Neural progenitor cell (in vitro differentiated cells): Measurements from ENCODE around the gene PSMA1. TPM values are rescaled to one million over a fixed set of nuclear protein-coding genes. Genes with fewer than 3 reads are reported as not detected.
A peak's percentile ranks its signal among the peaks of the same experiment; 100 is the strongest.
"Not testable (repeated sequence)": the region's sequence is repeated elsewhere in the genome, so short reads cannot be mapped to it uniquely, and the experiment has no call there.

Experiments used
- DNase-seq: peaks from one replicate; pipeline ENCODE4 v3.0.0-alpha.2; 2016; ENCODE audit warnings: low spot score
- H2AFZ ChIP-seq: fragments of 200-600 bp; sonication (generic); replicated peaks from 2 replicates; pipeline ENCODE4 v1.6.1; 2016; ENCODE audit warnings: antibody characterized with exemption
- H3F3A ChIP-seq: fragments of 200-600 bp; sonication (generic); 2 replicates; pipeline ENCODE4 v1.6.1; 2016; ENCODE audit warnings: antibody characterized with exemption, low read depth
- H3K27ac ChIP-seq: fragments of 200-600 bp; sonication (generic); 2 replicates; pipeline ENCODE4 v1.5.1; 2016; ENCODE audit warnings: mild to moderate bottlenecking
- H3K27me3 ChIP-seq: fragments of 200-600 bp; sonication (generic); 2 replicates; pipeline ENCODE4 v1.6.1; 2016; ENCODE audit warnings: mild to moderate bottlenecking, moderate library complexity
- H3K36me3 ChIP-seq: fragments of 200-600 bp; sonication (generic); 2 replicates; pipeline ENCODE4 v1.5.1; 2016
- H3K4me1 ChIP-seq: fragments of 200-600 bp; sonication (generic); 2 replicates; pipeline ENCODE4 v1.6.1; 2016; ENCODE audit warnings: mixed run types
- H3K4me2 ChIP-seq: fragments of 200-600 bp; sonication (generic); 2 replicates; pipeline ENCODE4 v1.6.1; 2016
- H3K4me3 ChIP-seq: fragments of 200-600 bp; sonication (generic); 2 replicates; pipeline ENCODE4 v1.5.1; 2016
- H3K79me2 ChIP-seq: fragments of 200-600 bp; sonication (generic); 2 replicates; pipeline ENCODE4 v1.6.1; 2016; ENCODE audit warnings: low read depth
- H3K9ac ChIP-seq: fragments of 200-600 bp; sonication (generic); 2 replicates; pipeline ENCODE4 v1.6.1; 2016
- H3K9me3 ChIP-seq: fragments of 200-600 bp; sonication (generic); 2 replicates; pipeline ENCODE4 v1.5.1; 2016; ENCODE audit warnings: low read depth
- H4K20me1 ChIP-seq: fragments of 200-600 bp; sonication (generic); 2 replicates; pipeline ENCODE4 v1.6.1; 2016; ENCODE audit warnings: low read depth
- H3K27ac Mint-ChIP-seq: 3 replicates; pipeline ENCODE4 v1.8.0; 2021; ENCODE audit warnings: mixed read lengths
- H3K27me3 Mint-ChIP-seq: 2 replicates; pipeline ENCODE4 v1.8.0; 2022; ENCODE audit warnings: low read depth, mild to moderate bottlenecking, inconsistent platforms, moderate library complexity, mixed read lengths; ENCODE audit not compliant: insufficient read depth
- H3K36me3 Mint-ChIP-seq: 3 replicates; pipeline ENCODE4 v1.8.0; 2021; ENCODE audit warnings: mixed read lengths
- H3K4me1 Mint-ChIP-seq: 3 replicates; pipeline ENCODE4 v1.8.0; 2021; ENCODE audit warnings: mixed read lengths
- H3K4me3 Mint-ChIP-seq: 3 replicates; pipeline ENCODE4 v1.8.0; 2021; ENCODE audit warnings: mild to moderate bottlenecking, moderate library complexity, mixed read lengths
- H3K9me3 Mint-ChIP-seq: 3 replicates; pipeline ENCODE4 v1.8.0; 2020; ENCODE audit warnings: mixed read lengths
- EZH2 ChIP-seq: fragments of 200-600 bp; sonication (generic); IDR thresholded peaks from 2 replicates; pipeline ENCODE4 v1.6.1; 2017; ENCODE audit warnings: antibody characterized with exemption, mild to moderate bottlenecking, moderate library complexity
- EZH2phosphoT487 ChIP-seq: fragments of 200-600 bp; sonication (generic); IDR thresholded peaks from 2 replicates; pipeline ENCODE4 v1.6.1; 2017; ENCODE audit warnings: antibody characterized with exemption
- total RNA-seq: library from RNA; depleted of rRNA; stranded (reverse); fragments of >200 nt; gene quantifications from 2 replicates; pipeline ENCODE4 v1.2.3, GENCODE V29; 2015; ENCODE audit warnings: low replicate concordance
- TF ChIP-seq, protein P1 (sequence below): fragments of 200-600 bp; sonication (generic); IDR thresholded peaks from 2 replicates; pipeline ENCODE4 v1.5.1; 2017; ENCODE audit warnings: antibody characterized with exemption, mild to moderate bottlenecking

PSMA1 gene
- 192 and 271 TPM in 2 replicates for total RNA-seq

GRCh38 chr11:14519917-14520746, at the start of gene PSMA1:
Gene PSMA1 (minus strand): TSS chr11:14520386. CDS start chr11:14520299, 87 bp downstream.
- H3K27ac ChIP-seq, result peak within 1 kb of the TSS; percentile 53
- H4K20me1 ChIP-seq, result no peaks in the 10 kb centered on the region
- H3F3A ChIP-seq, result peaks cover 7% of the 10 kb centered on the region
- H3K9me3 ChIP-seq, result no peaks in the 10 kb centered on the region
- peak within 1 kb of the TSS; percentile 86 for H3K4me2 ChIP-seq
- no peak for TF ChIP-seq EZH2phosphoT487
- TF ChIP-seq EZH2, result no peak
- TF ChIP-seq, protein P1, sequence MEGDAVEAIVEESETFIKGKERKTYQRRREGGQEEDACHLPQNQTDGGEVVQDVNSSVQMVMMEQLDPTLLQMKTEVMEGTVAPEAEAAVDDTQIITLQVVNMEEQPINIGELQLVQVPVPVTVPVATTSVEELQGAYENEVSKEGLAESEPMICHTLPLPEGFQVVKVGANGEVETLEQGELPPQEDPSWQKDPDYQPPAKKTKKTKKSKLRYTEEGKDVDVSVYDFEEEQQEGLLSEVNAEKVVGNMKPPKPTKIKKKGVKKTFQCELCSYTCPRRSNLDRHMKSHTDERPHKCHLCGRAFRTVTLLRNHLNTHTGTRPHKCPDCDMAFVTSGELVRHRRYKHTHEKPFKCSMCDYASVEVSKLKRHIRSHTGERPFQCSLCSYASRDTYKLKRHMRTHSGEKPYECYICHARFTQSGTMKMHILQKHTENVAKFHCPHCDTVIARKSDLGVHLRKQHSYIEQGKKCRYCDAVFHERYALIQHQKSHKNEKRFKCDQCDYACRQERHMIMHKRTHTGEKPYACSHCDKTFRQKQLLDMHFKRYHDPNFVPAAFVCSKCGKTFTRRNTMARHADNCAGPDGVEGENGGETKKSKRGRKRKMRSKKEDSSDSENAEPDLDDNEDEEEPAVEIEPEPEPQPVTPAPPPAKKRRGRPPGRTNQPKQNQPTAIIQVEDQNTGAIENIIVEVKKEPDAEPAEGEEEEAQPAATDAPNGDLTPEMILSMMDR, result no peak
- H3K4me3 ChIP-seq, result peak within 1 kb of the TSS; percentile 90
- peak within 1 kb of the TSS; percentile 98 for H2AFZ ChIP-seq
- H3K9ac ChIP-seq, result peak within 1 kb of the TSS; percentile 92
- H3K4me1 ChIP-seq, result peaks cover 7% of the 10 kb centered on the region
- Mint-ChIP-seq H3K27ac (peak within 1 kb of the TSS; percentile 43), H3K4me1 (peaks cover 18% of the 10 kb centered on the region), H3K36me3 (peaks cover 10% of the 10 kb centered on the region), H3K4me3 (peak within 1 kb of the TSS; percentile 94), H3K9me3 (no peaks in the 10 kb centered on the region), H3K27me3 (no peaks in the 10 kb centered on the region)
- H3K27me3 ChIP-seq, result no peaks in the 10 kb centered on the region
- DNase-seq, result peak; percentile 97
- H3K79me2 ChIP-seq, result peaks cover 28% of the 10 kb centered on the region
- peaks cover 10% of the 10 kb centered on the region for H3K36me3 ChIP-seq

GRCh38 chr11:14569516-14569915, 49.3 kb upstream of the PSMA1 start:
- H3F3A ChIP-seq, H4K20me1 ChIP-seq, H3K79me2 ChIP-seq, H3K4me1 ChIP-seq, H3K4me2 ChIP-seq, H3K27me3 Mint-ChIP-seq, H3K4me3 Mint-ChIP-seq, H3K27ac ChIP-seq, H3K36me3 Mint-ChIP-seq, H3K27me3 ChIP-seq, H3K9me3 ChIP-seq, H3K27ac Mint-ChIP-seq, H3K4me1 Mint-ChIP-seq, H3K36me3 ChIP-seq, H2AFZ ChIP-seq, H3K4me3 ChIP-seq, DNase-seq, H3K9ac ChIP-seq: not testable (repeated sequence)
- H3K9me3 Mint-ChIP-seq, result peaks cover 15% of the 10 kb centered on the region

DNA sequence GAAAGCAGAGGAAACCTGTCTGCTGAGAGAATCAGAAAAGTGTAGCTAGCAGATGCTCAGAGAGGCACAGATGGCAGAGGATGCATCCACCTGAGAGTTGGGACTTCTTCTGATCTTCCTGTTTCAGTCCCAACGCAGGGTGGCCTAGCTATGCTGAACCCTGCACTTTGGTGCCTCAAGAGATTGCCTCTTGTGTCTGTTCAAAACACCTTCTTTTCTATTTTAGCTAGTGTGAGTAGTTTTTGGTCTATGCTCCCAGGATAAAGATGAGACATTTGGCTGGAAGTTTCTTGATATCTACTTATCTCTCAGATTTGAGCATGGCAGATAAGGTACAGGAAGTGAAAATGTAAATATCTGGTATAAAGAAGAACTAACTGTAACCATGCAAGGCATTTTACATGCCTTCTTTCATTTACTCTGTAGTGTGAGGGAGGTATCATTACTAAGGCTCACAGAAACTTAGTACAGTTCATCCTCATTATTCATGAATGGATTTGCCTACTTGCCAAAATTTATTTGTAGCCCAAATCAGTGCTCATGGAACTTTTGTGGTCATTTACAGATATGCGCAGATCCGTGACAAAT, 47.0 kb upstream of the PSMA1 start:
- Histone ChIP-seq H3K4me2 (no peak overlapping the region), H2AFZ (no peak overlapping the region), H3K27ac (no peak overlapping the region), H3K9ac (no peak overlapping the region), H3K9me3 (no peaks in the 10 kb centered on the region), H3K36me3 (no peaks in the 10 kb centered on the region), H3K4me1 (peaks cover 8% of the 10 kb centered on the region), H4K20me1 (no peaks in the 10 kb centered on the region), H3K27me3 (no peaks in the 10 kb centered on the region), H3K79me2 (no peaks in the 10 kb centered on the region), H3K4me3 (no peak overlapping the region), H3F3A (no peaks in the 10 kb centered on the region)
- Mint-ChIP-seq H3K36me3 (peaks cover 6% of the 10 kb centered on the region), H3K4me1 (peaks cover 4% of the 10 kb centered on the region), H3K4me3 (no peak overlapping the region), H3K27me3 (peaks cover 2% of the 10 kb centered on the region), H3K27ac (no peak overlapping the region), H3K9me3 (peaks cover 9% of the 10 kb centered on the region)
- TF ChIP-seq EZH2phosphoT487, result no peak
- TF ChIP-seq, protein P1, result no peak
- no peak for TF ChIP-seq EZH2
- no peak for DNase-seq
